Neutrophil (primary cell): Measurements from ENCODE around the gene EPN3.

Experiments used
- H3K27ac ChIP-seq: fragments of 200-600 bp; sonication (generic); 2 replicates; pipeline ENCODE4 v1.5.1; 2016; ENCODE audit warnings: mild to moderate bottlenecking, moderate library complexity
- H3K27me3 ChIP-seq: fragments of 200-600 bp; sonication (generic); 2 replicates; pipeline ENCODE4 v1.6.0; 2016; ENCODE audit warnings: mild to moderate bottlenecking
- H3K36me3 ChIP-seq: fragments of 200-600 bp; sonication (generic); 2 replicates; pipeline ENCODE4 v1.5.1; 2017
- H3K4me1 ChIP-seq, 2 experiments: fragments of 200-600 bp in 1 of 2; sonication (generic) in 1 of 2; 1 replicate in 1 of 2; 2 replicates in 1 of 2; pipeline versions ENCODE4 v1.5.1 to v1.6.1; 2013 to 2016; ENCODE audit warnings: low read depth in 1 of 2, low read length in 1 of 2, mild to moderate bottlenecking in 1 of 2, moderate library complexity in 1 of 2; ENCODE audit not compliant: control insufficient read depth in 1 of 2, insufficient read depth in 1 of 2
- H3K4me3 ChIP-seq, 2 experiments: fragments of 200-600 bp in 1 of 2; sonication (generic) in 1 of 2; 1 replicate in 1 of 2; 2 replicates in 1 of 2; pipeline ENCODE4 v1.5.1; 2013 to 2016; ENCODE audit warnings: low read depth in 1 of 2, low read length in 1 of 2, mild to moderate bottlenecking in 1 of 2, moderate library complexity in 1 of 2
- H3K9me3 ChIP-seq: fragments of 200-600 bp; sonication (generic); 2 replicates; pipeline ENCODE4 v1.5.1; 2016
- CTCF ChIP-seq: fragments of 200-600 bp; sonication (generic); IDR thresholded peaks from 2 replicates; pipeline ENCODE4 v1.5.1; 2016; ENCODE audit warnings: antibody characterized with exemption

Gene EPN3

GRCh38 chr17:50583641-50584040 lies 51.1 kb downstream of the EPN3 start:
- H3K4me3 ChIP-seq: no peak overlapping the region
- no peaks in the 10 kb centered on the region for H3K9me3 ChIP-seq
- H3K27me3 ChIP-seq: peaks cover 21% of the 10 kb centered on the region
- TF ChIP-seq CTCF: no peak
- no peaks in the 10 kb centered on the region for H3K4me1 ChIP-seq
- no peak overlapping the region for H3K27ac ChIP-seq
- no peaks in the 10 kb centered on the region for H3K36me3 ChIP-seq

- H3K9me3 ChIP-seq: no peaks in the 10 kb centered on the region
- no peak for TF ChIP-seq CTCF
- H3K27me3 ChIP-seq: peaks cover 21% of the 10 kb centered on the region
- H3K4me3 ChIP-seq: no peak overlapping the region
- H3K36me3 ChIP-seq: no peaks in the 10 kb centered on the region
- no peaks in the 10 kb centered on the region for H3K4me1 ChIP-seq
- H3K27ac ChIP-seq: no peak overlapping the region
These were observed 51.6 kb downstream of the EPN3 start for GRCh38 chr17:50584116-50584515.

- TF ChIP-seq CTCF: no peak
- Histone ChIP-seq H3K9me3 (no peaks in the 10 kb centered on the region), H3K4me1 (no peaks in the 10 kb centered on the region), H3K27me3 (peaks cover 21% of the 10 kb centered on the region), H3K36me3 (no peaks in the 10 kb centered on the region), H3K4me3 (no peak overlapping the region), H3K27ac (no peak overlapping the region)
These were observed 52.2 kb downstream of the EPN3 start for GRCh38 chr17:50584749-50585148.

GRCh38 chr17:50585346-50585745 lies 52.8 kb downstream of the EPN3 start:
- H3K4me1 ChIP-seq: no peaks in the 10 kb centered on the region
- H3K36me3 ChIP-seq: no peaks in the 10 kb centered on the region
- no peak overlapping the region for H3K4me3 ChIP-seq
- TF ChIP-seq CTCF: no peak
- H3K27me3 ChIP-seq: peaks cover 21% of the 10 kb centered on the region
- H3K9me3 ChIP-seq: no peaks in the 10 kb centered on the region
- no peak overlapping the region for H3K27ac ChIP-seq

- Histone ChIP-seq H3K27ac (no peak overlapping the region), H3K27me3 (peaks cover 21% of the 10 kb centered on the region), H3K4me3 (no peak overlapping the region), H3K4me1 (no peaks in the 10 kb centered on the region), H3K9me3 (no peaks in the 10 kb centered on the region), H3K36me3 (no peaks in the 10 kb centered on the region)
- TF ChIP-seq CTCF: no peak
These were observed 53.4 kb downstream of the EPN3 start for GRCh38 chr17:50585891-50586290.
